Measurements from ENCODE around the gene HS6ST1. TPM values are rescaled to one million over a fixed set of nuclear protein-coding genes. Genes with fewer than 3 reads are reported as not detected.

HS6ST1 gene
- polyA plus RNA-seq, 1 donor (not counting 4 experiments of a cell fraction or from before 2014, with no cell fraction given): 6.3 TPM

DNA sequence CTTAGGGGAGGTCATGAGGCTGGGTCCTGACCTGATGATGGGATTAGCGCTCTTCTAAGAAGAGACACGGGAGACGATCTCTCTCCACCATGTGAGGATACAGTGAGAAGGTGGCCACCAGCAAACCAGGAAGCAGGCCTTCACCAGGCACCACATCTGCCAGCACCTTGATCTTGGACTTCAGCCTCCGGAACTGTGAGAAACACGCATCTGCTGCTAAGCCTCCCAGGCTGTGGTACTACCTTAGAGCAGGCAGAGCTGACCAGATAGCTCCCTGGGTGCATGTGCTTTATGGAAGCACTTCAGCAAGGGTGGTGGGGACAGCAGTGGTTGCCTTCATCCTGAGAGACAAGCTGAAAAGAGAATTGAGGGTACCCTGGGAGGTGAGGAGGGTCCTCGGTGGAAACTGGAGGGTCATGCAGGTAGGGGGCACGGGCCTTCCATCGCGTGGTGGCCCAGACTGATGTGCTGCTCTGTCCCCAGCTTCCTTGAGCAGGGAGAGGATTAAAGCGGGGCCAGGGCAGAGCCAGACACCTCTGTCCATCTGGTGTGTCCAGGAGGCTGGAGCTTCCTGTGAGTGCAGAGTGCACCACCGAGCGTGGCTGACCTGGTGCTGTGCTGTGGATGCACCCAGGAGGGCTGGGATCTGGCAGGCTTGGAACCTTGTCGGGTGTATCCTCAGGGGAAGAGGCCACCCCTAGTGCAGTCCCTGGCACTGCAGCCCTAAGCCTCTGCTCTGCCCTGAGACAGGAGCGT lies 42.9 kb upstream of the HS6ST1 start:
- no peak overlapping the region for H3K27ac ChIP-seq (ENCODE audit: control insufficient read depth, insufficient read depth, low read length)
- H2AFZ ChIP-seq (ENCODE audit: control insufficient read depth, low read length): no peak overlapping the region
- H3K9ac ChIP-seq (ENCODE audit: control insufficient read depth, extremely low read depth, insufficient read depth, low read length): no peak overlapping the region
- DNase-seq (ENCODE audit: low read depth, low spot score) (no peak), FAIRE-seq (no peak)
- H3K4me1 ChIP-seq (ENCODE audit: control insufficient read depth, extremely low read depth, insufficient read depth, low read length): peaks cover 5% of the 10 kb centered on the region
- H3K9me3 ChIP-seq (ENCODE audit: control insufficient read depth, low read depth, low read length): no peaks in the 10 kb centered on the region
- dilution Hi-C loops (cut with MboI; ENCODE audit: extremely low pct_ligation_motif_present, low sequenced_read_pairs): no loop called here
- no peaks in the 10 kb centered on the region for H3K79me2 ChIP-seq (ENCODE audit: control insufficient read depth, insufficient read depth, low read length)
- no peaks in the 10 kb centered on the region for H3K36me3 ChIP-seq (ENCODE audit: control insufficient read depth in 2 of 2, extremely low read depth in 1 of 2, insufficient read depth in 2 of 2, low read length in 2 of 2)
- TF ChIP-seq, protein P1, sequence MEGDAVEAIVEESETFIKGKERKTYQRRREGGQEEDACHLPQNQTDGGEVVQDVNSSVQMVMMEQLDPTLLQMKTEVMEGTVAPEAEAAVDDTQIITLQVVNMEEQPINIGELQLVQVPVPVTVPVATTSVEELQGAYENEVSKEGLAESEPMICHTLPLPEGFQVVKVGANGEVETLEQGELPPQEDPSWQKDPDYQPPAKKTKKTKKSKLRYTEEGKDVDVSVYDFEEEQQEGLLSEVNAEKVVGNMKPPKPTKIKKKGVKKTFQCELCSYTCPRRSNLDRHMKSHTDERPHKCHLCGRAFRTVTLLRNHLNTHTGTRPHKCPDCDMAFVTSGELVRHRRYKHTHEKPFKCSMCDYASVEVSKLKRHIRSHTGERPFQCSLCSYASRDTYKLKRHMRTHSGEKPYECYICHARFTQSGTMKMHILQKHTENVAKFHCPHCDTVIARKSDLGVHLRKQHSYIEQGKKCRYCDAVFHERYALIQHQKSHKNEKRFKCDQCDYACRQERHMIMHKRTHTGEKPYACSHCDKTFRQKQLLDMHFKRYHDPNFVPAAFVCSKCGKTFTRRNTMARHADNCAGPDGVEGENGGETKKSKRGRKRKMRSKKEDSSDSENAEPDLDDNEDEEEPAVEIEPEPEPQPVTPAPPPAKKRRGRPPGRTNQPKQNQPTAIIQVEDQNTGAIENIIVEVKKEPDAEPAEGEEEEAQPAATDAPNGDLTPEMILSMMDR (optimal IDR thresholded peaks at IDR 0.05 in 1 of 3, IDR thresholded peaks at IDR 0.05 in 1 of 3, conservative IDR thresholded peaks at IDR 0.05 in 1 of 3; ENCODE audit: extremely low read depth in 1 of 3, insufficient read depth in 2 of 3, low read length in 3 of 3): no peak
- TF ChIP-seq EZH2 (IDR thresholded peaks at IDR 0.05; ENCODE audit: low read length): no peak
- no peak overlapping the region for H3K4me2 ChIP-seq (ENCODE audit: control insufficient read depth, extremely low read depth, insufficient read depth, low read depth, low read length)
- H3K4me3 ChIP-seq (ENCODE audit: control insufficient read depth in 2 of 3, extremely low read depth in 1 of 3, insufficient read depth in 2 of 3, low read depth in 1 of 3, low read length in 3 of 3): no peak overlapping the region
- no peaks in the 10 kb centered on the region for H3K9me1 ChIP-seq (ENCODE audit: control insufficient read depth, extremely low read depth, insufficient read depth, low read length)
- no peaks in the 10 kb centered on the region for H3K27me3 ChIP-seq (ENCODE audit: control insufficient read depth, extremely low read depth, insufficient read depth, low read length)
- H4K20me1 ChIP-seq (ENCODE audit: control insufficient read depth, extremely low read depth, insufficient read depth, low read length): no peaks in the 10 kb centered on the region

DNA sequence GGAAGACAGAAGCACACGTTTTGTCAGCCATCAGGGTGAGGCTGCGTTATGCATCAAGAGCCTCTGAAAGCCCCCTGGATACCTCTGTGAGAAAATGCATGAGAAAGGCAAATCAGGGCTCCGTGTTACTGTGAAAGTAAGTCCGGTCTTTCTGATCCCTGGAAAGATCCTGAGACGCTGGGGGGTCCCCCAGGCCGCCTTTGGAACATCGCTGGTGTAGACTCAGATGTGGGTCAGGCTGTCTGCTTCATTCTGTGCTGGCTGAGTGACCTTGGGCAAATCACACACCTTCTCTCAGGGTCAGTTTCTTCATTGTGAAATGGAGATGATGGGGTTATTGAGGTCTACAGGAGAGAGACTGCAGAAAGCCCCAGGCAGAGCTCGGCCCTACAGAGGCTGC lies 42.0 kb upstream of the HS6ST1 start:
- no peak for DNase-seq (ENCODE audit: low read depth, low spot score)
- H3K27me3 ChIP-seq (ENCODE audit: control insufficient read depth, extremely low read depth, insufficient read depth, low read length): no peaks in the 10 kb centered on the region

More for the DNA sequence above, 42.0 kb upstream of the HS6ST1 start:
- TF ChIP-seq, protein P1 (optimal IDR thresholded peaks at IDR 0.05 in 1 of 3, IDR thresholded peaks at IDR 0.05 in 1 of 3, conservative IDR thresholded peaks at IDR 0.05 in 1 of 3; ENCODE audit: extremely low read depth in 1 of 3, insufficient read depth in 2 of 3, low read length in 3 of 3): no peak
- TF ChIP-seq EZH2 (IDR thresholded peaks at IDR 0.05; ENCODE audit: low read length): no peak
- FAIRE-seq: no peak
- Histone ChIP-seq H3K9me3 (ENCODE audit: control insufficient read depth, low read depth, low read length) (no peaks in the 10 kb centered on the region), H3K9me1 (ENCODE audit: control insufficient read depth, extremely low read depth, insufficient read depth, low read length) (no peaks in the 10 kb centered on the region), H3K27ac (ENCODE audit: control insufficient read depth, insufficient read depth, low read length) (no peak overlapping the region), H3K79me2 (ENCODE audit: control insufficient read depth, insufficient read depth, low read length) (no peaks in the 10 kb centered on the region), H3K4me3 (ENCODE audit: control insufficient read depth in 2 of 3, extremely low read depth in 1 of 3, insufficient read depth in 2 of 3, low read depth in 1 of 3, low read length in 3 of 3) (no peak overlapping the region), H3K4me1 (ENCODE audit: control insufficient read depth, extremely low read depth, insufficient read depth, low read length) (peaks cover 5% of the 10 kb centered on the region), H3K4me2 (ENCODE audit: control insufficient read depth, extremely low read depth, insufficient read depth, low read depth, low read length) (no peak overlapping the region), H2AFZ (ENCODE audit: control insufficient read depth, low read length) (no peak overlapping the region), H4K20me1 (ENCODE audit: control insufficient read depth, extremely low read depth, insufficient read depth, low read length) (no peaks in the 10 kb centered on the region), H3K36me3 (ENCODE audit: control insufficient read depth in 2 of 2, extremely low read depth in 1 of 2, insufficient read depth in 2 of 2, low read length in 2 of 2) (no peaks in the 10 kb centered on the region), H3K9ac (ENCODE audit: control insufficient read depth, extremely low read depth, insufficient read depth, low read length) (no peak overlapping the region)
- dilution Hi-C loops (cut with MboI; ENCODE audit: extremely low pct_ligation_motif_present, low sequenced_read_pairs): no loop called here
